A549 treated with ZK216348 at 1 μM for 4 hours (cell line): Measurements from ENCODE around the gene PIH1D2. TPM values are rescaled to one million over a fixed set of nuclear protein-coding genes. Genes with fewer than 3 reads are reported as not detected.

Experiments used
- total RNA-seq: library from RNA; stranded (reverse); fragments of 200-300 nt; extraction: Qiagen RNA extraction; gene quantifications from 5 replicates; pipeline ENCODE4 v1.2.3, GENCODE V29; 2022; ENCODE audit warnings: low read depth

Gene PIH1D2
- 0.65 to 1.8 TPM (median 1.2 TPM) in 5 replicates for total RNA-seq

GRCh38 chr11:112073941-112074811 is at the start of gene PIH1D2, which contains the start of gene NKAPD1:
Gene PIH1D2, minus strand, starts transcription at chr11:112074017. Its CDS starts 843 bp downstream, at chr11:112073174.
Gene NKAPD1, plus strand, starts transcription at chr11:112074299. Its CDS starts 1,276 bp downstream, at chr11:112075575.

DNA sequence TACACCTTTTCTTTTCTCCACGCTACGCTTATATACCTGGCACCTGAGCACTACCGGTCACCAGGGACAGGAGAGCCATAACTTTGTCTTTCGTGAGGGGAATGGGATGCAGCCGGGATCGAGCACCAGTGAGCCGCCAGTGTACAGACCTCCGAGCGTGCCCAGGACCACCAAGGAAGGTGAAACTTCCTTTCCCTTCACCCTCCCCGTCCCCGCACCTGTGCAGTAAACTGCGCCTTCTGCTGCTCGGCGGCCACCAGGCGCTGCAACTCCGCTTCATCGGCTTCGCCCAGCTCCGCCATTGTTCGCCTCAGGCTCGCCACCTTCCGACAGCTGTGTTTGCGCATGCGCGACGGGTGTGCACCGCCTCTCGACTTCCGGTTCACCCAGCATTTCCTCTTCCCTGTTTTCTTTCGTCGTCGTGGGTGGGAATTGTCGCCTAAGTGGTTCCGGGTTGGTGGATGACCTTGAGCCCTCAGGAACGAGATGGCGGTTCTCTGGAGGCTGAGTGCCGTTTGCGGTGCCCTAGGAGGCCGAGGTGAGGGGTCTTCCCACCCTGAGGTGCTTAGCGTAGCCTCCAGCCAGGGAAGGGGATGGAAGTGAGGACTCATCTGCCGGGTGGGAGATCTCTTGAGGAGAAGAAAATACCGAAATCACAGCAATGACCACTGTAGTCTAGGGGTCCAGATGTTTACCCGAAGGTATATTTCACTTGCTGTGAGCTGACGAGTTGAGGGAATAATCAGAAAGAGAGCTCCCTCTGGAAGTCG is 12.8 kb upstream of the PIH1D2 start, which contains the start of the genes SDHD and TIMM8B:
TSS of gene SDHD (plus strand) at position 452 of the 770 bp plus-strand sequence. CDS start at position 487, 35 bp downstream.
TSS of gene TIMM8B (minus strand) at position 335 of the 770 bp plus-strand sequence. CDS start at position 302, 33 bp downstream.

GRCh38 chr11:112024773-112025678 is 48.8 kb downstream of the PIH1D2 start, which contains the start of gene DLAT:
Gene DLAT, plus strand, starts transcription at chr11:112025408. Its CDS starts 65 bp downstream, at chr11:112025473.

Other genes starting within 250 kb of the PIH1D2 start
- 16.9 to 20.2 TPM (median 18.8 TPM) in 5 replicates for gene ALG9, start 202.4 kb downstream of the PIH1D2 start, total RNA-seq
- gene FDXACB1, start 194.9 kb downstream of the PIH1D2 start, total RNA-seq = 1.4 to 2.3 TPM (median 1.6 TPM) in 5 replicates
- 30.8 to 38.7 TPM (median 32.5 TPM) in 5 replicates for gene CFAP68, start 194.5 kb downstream of the PIH1D2 start, total RNA-seq
- gene CRYAB, start 162.2 kb downstream of the PIH1D2 start, total RNA-seq = 6.4 to 15.9 TPM (median 9.5 TPM) in 5 replicates
- not detected in 5 replicates for gene HSPB2, start 161.3 kb downstream of the PIH1D2 start, total RNA-seq
- gene C11orf52, start 155.1 kb downstream of the PIH1D2 start, total RNA-seq = not detected in 5 replicates
- gene DIXDC1, start 136.7 kb downstream of the PIH1D2 start, total RNA-seq = 4.5 to 10.0 TPM (median 7.8 TPM) in 5 replicates
- 22.0 to 37.2 TPM (median 29.2 TPM) in 5 replicates for gene DLAT, start 48.6 kb downstream of the PIH1D2 start, total RNA-seq
- 14.8 to 26.3 TPM (median 15.3 TPM) in 5 replicates for gene NKAPD1, start 282 bp upstream of the PIH1D2 start, total RNA-seq
- gene TIMM8B, start 12.7 kb upstream of the PIH1D2 start, total RNA-seq = 66.5 to 77.3 TPM (median 71.1 TPM) in 5 replicates
- gene SDHD, start 12.9 kb upstream of the PIH1D2 start, total RNA-seq = 65.2 to 71.1 TPM (median 66.1 TPM) in 5 replicates
- gene IL18, start 90.1 kb upstream of the PIH1D2 start, total RNA-seq = 74.9 to 108 TPM (median 92.3 TPM) in 5 replicates
- gene TEX12, start 93.4 kb upstream of the PIH1D2 start, total RNA-seq = not detected in 5 replicates
- 0.49 to 1.9 TPM (median 1.6 TPM) in 5 replicates for gene BCO2, start 101.5 kb upstream of the PIH1D2 start, total RNA-seq
- 23.8 to 38.7 TPM (median 28.5 TPM) in 5 replicates for gene PTS, start 152.4 kb upstream of the PIH1D2 start, total RNA-seq
- not detected in 5 replicates for gene PLET1, start 186.8 kb upstream of the PIH1D2 start, total RNA-seq